ENCODE measurements around the gene NOC4L.

Gene NOC4L

GRCh38 chr12:132155771-132156572 lies 11.7 kb downstream of the NOC4L start:
- no peak for DNase-seq (ENCODE audit: low read depth in 2 of 3, low spot score in 1 of 3)

- no peak for DNase-seq (ENCODE audit: low read depth in 2 of 3, low spot score in 1 of 3)
Measured at GRCh38 chr12:132156573-132157325, 12.5 kb downstream of the NOC4L start.

GRCh38 chr12:132157733-132158409 lies 13.6 kb downstream of the NOC4L start:
- no peak for DNase-seq (ENCODE audit: low read depth in 2 of 3, low spot score in 1 of 3)

GRCh38 chr12:132158677-132159554 lies 14.7 kb downstream of the NOC4L start:
- no peak for DNase-seq (ENCODE audit: low read depth in 2 of 3, low spot score in 1 of 3)

- no peak for DNase-seq (ENCODE audit: low read depth in 2 of 3, low spot score in 1 of 3)
Measured at GRCh38 chr12:132159555-132160003, 15.3 kb downstream of the NOC4L start.

- no peak for DNase-seq (ENCODE audit: low read depth in 2 of 3, low spot score in 1 of 3)
Measured at GRCh38 chr12:132160016-132160415, 15.8 kb downstream of the NOC4L start.

- no peak for DNase-seq (ENCODE audit: low read depth in 2 of 3, low spot score in 1 of 3)
Measured at GRCh38 chr12:132160601-132161035, 16.4 kb downstream of the NOC4L start.

- no peak for DNase-seq (ENCODE audit: low read depth in 2 of 3, low spot score in 1 of 3)
Measured at GRCh38 chr12:132161036-132161781, 17.0 kb downstream of the NOC4L start.

- DNase-seq (ENCODE audit: low read depth in 2 of 3, low spot score in 1 of 3): no peak
Measured at GRCh38 chr12:132161796-132162507, 17.7 kb downstream of the NOC4L start.

GRCh38 chr12:132162508-132163031 lies 18.3 kb downstream of the NOC4L start:
- DNase-seq (ENCODE audit: low read depth in 2 of 3, low spot score in 1 of 3): no peak

GRCh38 chr12:132163041-132163910 lies 19.0 kb downstream of the NOC4L start:
- no peak for DNase-seq (ENCODE audit: low read depth in 2 of 3, low spot score in 1 of 3)

GRCh38 chr12:132163911-132164288 lies 19.6 kb downstream of the NOC4L start:
- no peak for DNase-seq (ENCODE audit: low read depth in 2 of 3, low spot score in 1 of 3)

GRCh38 chr12:132164426-132164825 lies 20.2 kb downstream of the NOC4L start:
- no peak for DNase-seq (ENCODE audit: low read depth in 2 of 3, low spot score in 1 of 3)

- DNase-seq (ENCODE audit: low read depth in 2 of 3, low spot score in 1 of 3): no peak
Measured at GRCh38 chr12:132165584-132165983, 21.3 kb downstream of the NOC4L start.

GRCh38 chr12:132166093-132166492 lies 21.8 kb downstream of the NOC4L start:
- DNase-seq (ENCODE audit: low read depth in 2 of 3, low spot score in 1 of 3): no peak

GRCh38 chr12:132166801-132167591 lies 22.7 kb downstream of the NOC4L start:
- no peak for DNase-seq (ENCODE audit: low read depth in 2 of 3, low spot score in 1 of 3)

GRCh38 chr12:132167611-132168310 lies 23.5 kb downstream of the NOC4L start:
- no peak for DNase-seq (ENCODE audit: low read depth in 2 of 3, low spot score in 1 of 3)
